Measurements from ENCODE around the gene ANLN. TPM values are rescaled to one million over a fixed set of nuclear protein-coding genes. Genes with fewer than 3 reads are reported as not detected.

ANLN gene
- polyA plus RNA-seq, 3 donors: 0.12 to 1.1 (median 0.25) TPM

- no peak overlapping the region for H3K27ac Mint-ChIP-seq
- no peaks in the 10 kb centered on the region for H3K79me2 ChIP-seq (ENCODE audit: insufficient read depth, low read length)
- H3K27me3 ChIP-seq (ENCODE audit: control insufficient read depth in 2 of 2, insufficient read depth in 2 of 2, low read length in 2 of 2): peaks cover 6 to 10% of the 10 kb centered on the region in 2 donors
- no peaks in the 10 kb centered on the region for H3K36me3 ChIP-seq (replicated peaks in 1 of 2; ENCODE audit: control insufficient read depth in 1 of 2, insufficient read depth in 2 of 2, low read length in 2 of 2)
- H3K27ac ChIP-seq (ENCODE audit: low read depth in 1 of 2, low read length in 2 of 2): no peak overlapping the region
- no peak overlapping the region for H3K9ac ChIP-seq (ENCODE audit: insufficient read depth, low read length, poor library complexity, severe bottlenecking)
- peaks cover 0 to 11% (median 9%) of the 10 kb centered on the region in 3 donors for H3K27me3 Mint-ChIP-seq (ENCODE audit: low read depth in 3 of 3)
- H3K9me3 Mint-ChIP-seq: peaks cover 0 to 4% (median 0%) of the 10 kb centered on the region in 7 donors
- no peak overlapping the region for H2AFZ ChIP-seq (ENCODE audit: insufficient read depth, low read depth, low read length, poor library complexity, severe bottlenecking)
- H3K4me3 ChIP-seq (replicated peaks in 1 of 3; ENCODE audit: low read depth in 2 of 3, low read length in 3 of 3): no peak overlapping the region
- H3K9me3 ChIP-seq (replicated peaks in 1 of 2; ENCODE audit: control insufficient read depth in 1 of 2, insufficient read depth in 1 of 2, low read length in 2 of 2): no peaks in the 10 kb centered on the region
- H3K4me1 ChIP-seq (ENCODE audit: control insufficient read depth in 1 of 2, insufficient read depth in 2 of 2, low read length in 2 of 2): no peaks in the 10 kb centered on the region
- H3K4me1 Mint-ChIP-seq: peaks cover under 1% of the 10 kb centered on the region
- no peak for TF ChIP-seq CTCF (IDR thresholded peaks at IDR 0.05)
- no peak overlapping the region for H3K4me2 ChIP-seq (replicated peaks; ENCODE audit: extremely low read depth, low read length, poor library complexity, severe bottlenecking)
- DNase-seq: no peak
- no peaks in the 10 kb centered on the region for H3K36me3 Mint-ChIP-seq
- 100% methylated on average over 2 of the region's 4 CpGs for WGBS (ENCODE audit: insufficient coverage)
- intact Hi-C loops (cut with micrococcal nuclease): no loop called here
- no peak overlapping the region for H3K4me3 Mint-ChIP-seq
- H4K20me1 ChIP-seq (ENCODE audit: insufficient read depth, low read length): no peaks in the 10 kb centered on the region
These were observed 28.4 kb upstream of the ANLN start for GRCh38 chr7:36361227-36361626.

GRCh38 chr7:36363515-36363914 lies 26.1 kb upstream of the ANLN start:
- Mint-ChIP-seq H3K27me3 (ENCODE audit: low read depth in 3 of 3) (peaks cover 2 to 18% (median 14%) of the 10 kb centered on the region in 3 donors), H3K9me3 (peaks cover 0 to 4% (median 0%) of the 10 kb centered on the region in 7 donors), H3K27ac (no peak overlapping the region), H3K4me3 (no peak overlapping the region), H3K4me1 (peaks cover 6% of the 10 kb centered on the region), H3K36me3 (no peaks in the 10 kb centered on the region)
- H2AFZ ChIP-seq (ENCODE audit: insufficient read depth, low read depth, low read length, poor library complexity, severe bottlenecking): no peak overlapping the region
- TF ChIP-seq CTCF (IDR thresholded peaks at IDR 0.05): no peak
- no peak for DNase-seq
- no peaks in the 10 kb centered on the region for H3K79me2 ChIP-seq (ENCODE audit: insufficient read depth, low read length)
- H4K20me1 ChIP-seq (ENCODE audit: insufficient read depth, low read length): no peaks in the 10 kb centered on the region
- H3K27me3 ChIP-seq (ENCODE audit: control insufficient read depth in 2 of 2, insufficient read depth in 2 of 2, low read length in 2 of 2): peaks cover 6 to 13% of the 10 kb centered on the region in 2 donors
- no peak overlapping the region for H3K9ac ChIP-seq (ENCODE audit: insufficient read depth, low read length, poor library complexity, severe bottlenecking)
- no peak overlapping the region for H3K27ac ChIP-seq (ENCODE audit: low read depth in 1 of 2, low read length in 2 of 2)
- H3K4me3 ChIP-seq (replicated peaks in 1 of 3; ENCODE audit: low read depth in 2 of 3, low read length in 3 of 3): no peak overlapping the region
- H3K4me1 ChIP-seq (ENCODE audit: control insufficient read depth in 1 of 2, insufficient read depth in 2 of 2, low read length in 2 of 2): peaks cover 7 to 10% of the 10 kb centered on the region in 2 donors
- H3K36me3 ChIP-seq (replicated peaks in 1 of 2; ENCODE audit: control insufficient read depth in 1 of 2, insufficient read depth in 2 of 2, low read length in 2 of 2): no peaks in the 10 kb centered on the region
- no peaks in the 10 kb centered on the region for H3K9me3 ChIP-seq (replicated peaks in 1 of 2; ENCODE audit: control insufficient read depth in 1 of 2, insufficient read depth in 1 of 2, low read length in 2 of 2)
- WGBS (ENCODE audit: insufficient coverage): no CpG with 5 or more reads among the region's 1 CpG
- intact Hi-C loops (cut with micrococcal nuclease): no loop called here
- H3K4me2 ChIP-seq (replicated peaks; ENCODE audit: extremely low read depth, low read length, poor library complexity, severe bottlenecking): no peak overlapping the region

All from CD14-positive monocyte (primary cell).